GM18511 (cell line): ENCODE data around the gene KLHL35.
"Not testable (repeated sequence)": the region's sequence is repeated elsewhere in the genome, so short reads cannot be mapped to it uniquely, and the experiment has no call there.

Source experiments
- ATAC-seq: cut with Tn5 transposase; IDR thresholded peaks from one replicate; pipeline ENCODE4 v1.9.1; 2021; ENCODE audit warnings: mild to moderate bottlenecking, moderate library complexity; ENCODE audit not compliant: unreplicated experiment

Gene KLHL35

GRCh38 chr11:75394085-75394840 lies 38.7 kb downstream of the KLHL35 start:
- no peak for ATAC-seq

GRCh38 chr11:75389925-75390324 lies 43.1 kb downstream of the KLHL35 start:
- ATAC-seq = no peak

- no peak for ATAC-seq
Observed at GRCh38 chr11:75389276-75389605, 43.8 kb downstream of the KLHL35 start.

- no peak for ATAC-seq
Observed at GRCh38 chr11:75388386-75389275, 44.4 kb downstream of the KLHL35 start.

DNA sequence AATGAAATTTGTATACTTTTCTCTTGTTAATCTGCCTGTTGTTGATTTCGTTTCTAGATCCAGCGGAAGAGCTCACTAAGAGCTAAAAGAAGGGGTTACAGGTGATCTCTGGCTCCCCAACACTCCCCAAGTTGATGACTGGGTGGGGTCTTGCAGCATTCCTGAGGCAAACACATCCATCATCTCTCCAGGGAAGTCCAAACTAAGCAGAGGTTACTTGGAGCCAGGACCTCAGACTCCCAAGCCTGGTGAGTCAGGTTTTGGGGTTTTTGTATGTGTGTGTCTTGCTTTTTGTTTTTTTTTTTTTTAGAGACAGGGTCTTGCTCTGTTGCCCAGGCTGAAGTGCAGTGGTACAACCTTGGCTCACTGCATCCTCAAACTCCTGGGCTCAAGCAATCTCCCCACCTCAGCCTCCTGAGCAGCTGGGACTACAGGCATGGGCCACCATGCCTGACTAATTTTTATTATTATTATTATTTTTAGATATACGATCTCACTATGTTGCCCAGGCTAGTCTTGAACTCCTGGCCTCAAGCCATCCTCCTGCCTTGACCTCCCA lies 45.2 kb downstream of the KLHL35 start:
- ATAC-seq = no peak

DNA sequence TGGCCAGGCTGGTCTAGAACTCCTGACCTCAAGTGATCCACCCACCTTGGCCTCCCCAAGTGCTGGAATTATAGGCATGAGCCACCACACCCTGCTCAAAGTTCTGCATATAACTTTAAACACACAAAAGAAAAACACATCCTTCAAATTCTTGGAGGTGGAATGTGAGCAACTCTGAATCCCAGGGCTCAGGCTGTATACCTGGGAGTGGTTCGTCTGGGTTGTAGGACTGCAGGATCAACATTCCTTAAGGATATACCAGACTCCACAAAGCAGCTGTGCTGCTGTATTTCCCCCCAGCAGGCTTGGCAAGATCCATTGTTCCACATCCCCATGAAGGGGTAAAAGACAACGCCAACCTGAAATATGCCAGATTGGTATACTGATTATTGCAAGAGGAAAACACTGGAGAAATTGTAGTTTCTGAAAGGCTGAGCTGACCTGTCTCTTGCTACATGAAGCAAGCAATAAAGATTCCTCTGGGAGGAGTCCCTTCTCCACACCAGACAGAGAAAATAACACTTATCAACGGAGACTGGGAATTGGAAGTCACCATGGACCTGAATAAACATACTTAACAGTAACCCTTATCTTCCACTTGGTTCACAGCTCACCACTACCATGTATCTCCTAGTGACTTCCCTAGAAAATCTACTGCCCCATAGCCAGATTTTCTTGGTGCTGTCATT lies 45.9 kb downstream of the KLHL35 start:
- no peak for ATAC-seq

- no peak for ATAC-seq
Observed at GRCh38 chr11:75384438-75385080, 48.4 kb downstream of the KLHL35 start.

DNA sequence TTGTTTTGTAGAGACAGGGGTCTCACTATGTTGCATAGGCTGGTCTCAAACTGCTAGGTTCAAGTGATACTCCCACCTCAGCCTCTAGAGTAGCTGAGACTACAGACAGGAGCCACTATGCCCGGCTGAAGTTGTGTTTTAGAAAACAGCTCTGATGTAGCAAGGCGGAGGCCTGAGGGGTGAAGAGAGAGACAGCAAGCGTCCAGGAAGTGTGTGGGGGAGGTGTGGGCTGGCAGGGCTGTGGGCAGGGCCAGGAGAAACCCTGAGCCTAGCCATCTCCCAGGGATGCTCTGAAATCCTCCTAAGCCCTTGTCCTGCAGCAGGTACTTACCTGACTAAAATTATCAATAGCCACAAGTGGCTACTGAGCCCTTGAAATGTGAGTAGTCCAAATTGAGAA lies 49.8 kb downstream of the KLHL35 start:
- ATAC-seq = no peak

DNA sequence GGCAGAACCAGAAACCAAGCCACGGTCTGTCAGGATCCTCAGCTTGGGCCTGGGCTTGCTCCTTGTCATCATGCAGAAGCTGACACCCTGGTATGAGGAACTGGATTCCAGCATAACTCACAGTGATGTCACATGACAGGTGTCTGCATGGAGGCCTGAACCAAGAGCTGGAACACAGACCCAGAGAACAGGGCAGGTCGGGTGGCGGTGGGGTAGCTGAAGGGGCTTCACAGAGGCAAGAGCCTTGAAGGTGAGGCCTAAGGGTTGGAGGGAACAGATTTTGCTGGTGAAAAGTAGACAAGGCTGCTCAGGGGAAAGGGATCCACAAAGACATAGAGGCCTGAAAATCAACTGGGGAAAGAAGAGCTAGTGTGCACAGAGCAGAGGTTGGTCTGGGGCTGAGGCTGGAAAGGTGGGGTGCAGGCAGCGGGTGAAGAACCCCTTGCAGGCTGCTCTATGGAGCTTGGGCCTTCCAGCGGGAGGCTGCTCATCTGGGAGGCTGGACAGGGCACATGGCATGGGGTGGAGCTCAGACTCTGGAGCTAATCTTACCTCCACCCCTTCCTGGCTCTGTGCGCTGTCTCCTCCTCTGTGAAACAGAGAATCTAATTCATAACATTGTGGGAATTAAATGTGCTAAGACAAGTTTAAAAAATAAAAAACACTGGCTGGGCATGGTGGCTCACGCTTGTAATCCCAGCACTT lies 52.1 kb downstream of the KLHL35 start:
- no peak for ATAC-seq

DNA sequence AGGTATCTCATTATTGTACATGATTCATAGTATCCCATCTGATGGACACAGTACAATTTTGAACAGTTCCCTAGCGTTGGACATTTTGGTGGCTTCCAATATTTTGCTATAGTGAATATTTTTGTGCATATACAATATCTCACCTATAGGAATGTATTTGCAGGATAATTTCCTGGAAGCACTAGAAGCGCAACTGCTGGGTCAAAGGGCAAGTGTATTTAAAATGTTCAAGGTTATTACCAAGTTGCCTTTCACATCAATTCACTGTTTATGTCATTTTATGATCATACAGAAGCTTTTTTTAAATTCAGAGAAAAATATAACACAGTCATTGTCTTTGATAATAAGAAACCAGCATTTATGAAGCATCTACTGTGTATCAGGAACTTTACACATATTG lies 52.8 kb downstream of the KLHL35 start:
- no peak for ATAC-seq

GRCh38 chr11:75378776-75379175 lies 54.2 kb downstream of the KLHL35 start:
- not testable (repeated sequence) for ATAC-seq

DNA sequence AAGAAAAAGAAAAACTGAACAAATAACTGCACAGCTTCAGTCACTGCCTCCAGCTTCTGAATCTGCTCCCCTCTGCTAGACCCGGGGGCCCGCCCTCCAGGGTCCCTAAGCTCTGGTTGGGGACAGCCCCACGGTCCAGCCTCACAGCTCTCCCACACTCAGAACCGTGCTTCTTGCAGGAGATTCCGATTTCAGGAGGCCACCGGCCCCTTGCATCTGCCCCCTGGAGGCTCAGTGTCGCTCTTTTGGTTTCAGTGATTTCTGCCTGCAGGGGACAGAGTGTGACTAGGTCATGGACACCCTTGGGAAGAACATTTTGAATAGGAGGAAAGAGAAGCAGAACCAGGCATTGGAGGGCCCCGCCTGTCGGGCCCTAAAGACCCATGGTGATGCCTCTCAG lies 56.8 kb downstream of the KLHL35 start:
- ATAC-seq = no peak

DNA sequence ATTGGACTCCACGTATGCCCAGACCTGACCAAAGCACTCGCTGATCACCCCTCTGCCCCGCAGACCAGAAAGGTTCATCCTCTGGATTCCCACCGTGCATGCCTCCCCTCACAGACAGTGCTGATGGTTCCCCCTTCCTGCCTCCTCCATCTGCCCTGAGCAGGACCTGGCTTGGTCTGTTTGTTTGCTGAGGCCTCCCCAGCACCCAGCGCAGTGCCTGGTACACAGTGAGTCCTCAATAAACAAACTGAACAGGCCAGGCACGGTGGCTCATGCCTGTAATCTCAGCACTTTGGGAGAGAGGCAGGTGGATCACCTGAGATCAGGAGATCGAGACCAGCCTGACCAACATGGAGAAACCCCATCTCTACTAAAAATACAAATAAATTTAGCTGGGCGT lies 57.4 kb downstream of the KLHL35 start:
- ATAC-seq = no peak

- no peak for ATAC-seq
Observed at GRCh38 chr11:75374646-75375045, 58.4 kb downstream of the KLHL35 start.

DNA sequence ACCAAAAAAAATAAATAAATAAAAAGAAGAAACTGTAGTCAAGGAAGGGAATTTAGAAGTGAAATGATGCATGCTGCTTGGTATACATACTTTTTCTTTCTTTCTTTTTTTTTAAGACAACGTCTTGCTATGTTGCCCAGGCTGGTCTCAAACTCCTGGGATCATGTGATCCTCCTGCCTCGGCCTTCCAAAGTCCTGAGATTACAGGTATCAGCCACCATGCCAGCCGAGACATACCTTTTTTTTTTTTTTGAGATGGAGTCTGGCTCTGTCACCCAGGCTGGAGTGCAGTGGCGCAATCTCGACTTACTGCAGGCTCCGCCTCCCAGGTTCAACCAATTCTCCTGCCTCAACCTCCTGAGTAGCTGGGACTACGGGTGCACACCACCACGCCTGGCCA lies 59.8 kb downstream of the KLHL35 start:
- no peak for ATAC-seq
